Fibroblast of the aortic adventitia (primary cell): Measurements from ENCODE around the gene MAP4K2. TPM values are rescaled to one million over a fixed set of nuclear protein-coding genes. Genes with fewer than 3 reads are reported as not detected.

ENCODE experiments used
- DNase-seq: peaks from one replicate; pipeline ENCODE4 v3.0.0-alpha.2; 2010; ENCODE audit warnings: low read depth
- H3K4me3 ChIP-seq: 2 replicates; pipeline ENCODE4 v1.5.1; 2011; ENCODE audit warnings: low read depth, mild to moderate bottlenecking, control low read depth, low read length, moderate library complexity
- total RNA-seq: library from RNA; depleted of rRNA; stranded (reverse); fragments of >200 nt; gene quantifications from 2 replicates; pipeline ENCODE4 v1.2.3, GENCODE V29; 2012; ENCODE audit warnings: low replicate concordance
- TF ChIP-seq, protein P1 (sequence below): IDR thresholded peaks from 2 replicates; pipeline ENCODE4 v1.5.1; 2011; ENCODE audit warnings: mild to moderate bottlenecking, low read length, control low read depth, inconsistent platforms; ENCODE audit not compliant: insufficient read depth

MAP4K2 gene
- total RNA-seq, 1 donor, result 9.6 TPM

DNA sequence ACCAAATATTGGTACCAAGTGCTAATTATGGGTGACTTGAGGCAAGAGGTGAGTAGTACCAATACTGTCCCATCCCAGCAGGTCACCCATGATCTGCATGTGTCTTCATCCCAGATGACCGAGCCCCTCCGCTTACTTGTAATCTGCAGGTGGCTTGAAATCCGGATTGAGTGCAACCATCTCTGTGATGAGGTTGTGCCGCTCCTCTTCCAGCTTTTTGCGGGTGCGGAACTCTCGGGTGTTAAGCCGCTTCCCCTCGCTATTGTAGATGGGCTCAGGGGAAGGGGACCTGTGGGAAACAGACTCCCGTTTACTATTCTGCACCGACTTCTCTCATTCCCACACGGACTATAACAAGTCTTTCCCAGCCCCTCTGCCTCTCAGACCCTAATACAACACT is 32.9 kb downstream of the MAP4K2 start:
- no peak overlapping the region for H3K4me3 ChIP-seq
- DNase-seq, result no peak
- TF ChIP-seq, protein P1, sequence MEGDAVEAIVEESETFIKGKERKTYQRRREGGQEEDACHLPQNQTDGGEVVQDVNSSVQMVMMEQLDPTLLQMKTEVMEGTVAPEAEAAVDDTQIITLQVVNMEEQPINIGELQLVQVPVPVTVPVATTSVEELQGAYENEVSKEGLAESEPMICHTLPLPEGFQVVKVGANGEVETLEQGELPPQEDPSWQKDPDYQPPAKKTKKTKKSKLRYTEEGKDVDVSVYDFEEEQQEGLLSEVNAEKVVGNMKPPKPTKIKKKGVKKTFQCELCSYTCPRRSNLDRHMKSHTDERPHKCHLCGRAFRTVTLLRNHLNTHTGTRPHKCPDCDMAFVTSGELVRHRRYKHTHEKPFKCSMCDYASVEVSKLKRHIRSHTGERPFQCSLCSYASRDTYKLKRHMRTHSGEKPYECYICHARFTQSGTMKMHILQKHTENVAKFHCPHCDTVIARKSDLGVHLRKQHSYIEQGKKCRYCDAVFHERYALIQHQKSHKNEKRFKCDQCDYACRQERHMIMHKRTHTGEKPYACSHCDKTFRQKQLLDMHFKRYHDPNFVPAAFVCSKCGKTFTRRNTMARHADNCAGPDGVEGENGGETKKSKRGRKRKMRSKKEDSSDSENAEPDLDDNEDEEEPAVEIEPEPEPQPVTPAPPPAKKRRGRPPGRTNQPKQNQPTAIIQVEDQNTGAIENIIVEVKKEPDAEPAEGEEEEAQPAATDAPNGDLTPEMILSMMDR, result no peak

DNA sequence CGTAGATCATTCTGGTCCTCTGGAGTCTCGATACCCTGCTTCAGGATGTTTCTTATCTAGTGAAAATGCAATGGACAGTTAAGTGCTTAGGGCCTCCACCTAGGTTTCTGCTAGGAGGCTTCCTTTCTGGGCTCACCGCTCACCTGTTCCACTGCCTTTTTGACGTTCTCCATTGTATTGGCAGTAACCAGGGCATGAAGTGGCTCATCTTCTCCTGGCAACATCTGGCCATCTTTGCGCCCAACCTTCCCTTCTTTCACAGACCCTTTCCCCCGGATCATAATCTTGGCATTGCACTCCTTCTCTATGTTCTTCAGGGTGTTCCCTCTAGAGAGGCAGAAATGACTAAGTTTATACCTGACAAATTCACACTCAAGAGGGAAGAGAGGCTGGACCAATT is 33.7 kb downstream of the MAP4K2 start:
- TF ChIP-seq, protein P1, result no peak
- DNase-seq, result no peak
- H3K4me3 ChIP-seq, result no peak overlapping the region

DNA sequence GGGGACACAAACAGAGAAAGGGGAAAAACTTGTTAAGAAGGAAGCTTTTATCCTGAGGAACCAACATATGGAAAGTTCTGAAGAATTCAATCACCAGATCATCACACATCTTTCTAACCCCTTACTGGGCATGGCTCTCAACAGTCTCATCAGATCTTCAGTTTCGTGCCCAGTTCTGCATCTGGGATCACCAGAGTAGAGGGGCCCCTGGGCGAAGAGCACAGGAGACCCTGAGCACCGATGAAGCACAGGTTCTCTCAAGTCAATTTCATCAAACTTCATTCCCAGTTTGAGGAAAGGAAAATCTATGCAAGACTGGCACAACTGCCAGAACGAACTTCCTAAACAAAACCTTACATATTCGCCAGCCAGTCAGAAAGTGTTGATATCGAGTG is 34.7 kb downstream of the MAP4K2 start:
- TF ChIP-seq, protein P1, result no peak
- DNase-seq, result no peak
- no peak overlapping the region for H3K4me3 ChIP-seq

DNA sequence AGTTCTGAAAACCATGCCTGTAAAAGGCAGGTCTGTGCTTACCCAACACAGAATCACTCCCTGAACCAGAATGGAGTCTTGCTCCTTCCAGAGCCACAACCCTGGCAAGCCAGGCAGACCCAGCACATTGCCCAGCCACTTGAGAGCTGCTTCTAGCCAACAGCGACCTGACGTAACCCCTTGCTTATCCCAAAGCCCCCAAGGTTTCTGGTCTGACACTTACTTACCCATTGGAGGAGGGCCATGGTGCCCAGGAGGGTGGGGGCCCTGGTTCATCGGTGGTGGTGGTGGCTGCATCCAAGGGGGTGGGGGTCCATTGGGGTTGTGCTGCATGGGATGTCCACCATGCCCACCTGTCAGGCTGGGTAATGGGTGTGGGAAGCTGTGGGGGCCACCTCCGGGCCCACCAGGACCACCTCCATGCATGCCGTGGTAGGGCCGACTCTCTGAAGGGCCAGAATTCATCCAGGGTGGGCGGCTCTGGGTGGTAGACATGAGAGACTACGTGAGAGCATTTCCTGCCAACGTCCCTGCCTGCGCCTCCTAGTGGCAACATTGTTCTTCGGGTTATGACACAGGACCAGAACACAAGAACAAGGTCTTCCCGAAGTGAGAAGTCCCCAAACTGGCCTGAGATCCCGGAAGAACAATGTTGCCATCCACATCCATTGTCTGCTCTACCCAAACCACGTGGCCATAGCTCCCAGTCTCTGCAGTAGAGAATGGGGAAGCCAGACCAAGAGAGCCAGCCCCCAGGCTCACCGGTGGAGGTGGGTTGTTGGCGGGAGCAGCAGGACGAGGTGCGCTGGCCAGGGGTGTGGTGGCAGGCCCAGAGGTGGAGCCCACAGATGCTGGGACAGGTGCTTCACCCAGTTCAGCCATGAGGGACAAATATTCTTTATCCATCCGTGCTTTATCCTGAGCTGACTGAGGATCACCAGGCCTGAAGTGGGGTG is 35.4 kb downstream of the MAP4K2 start:
- TF ChIP-seq, protein P1, result peak; percentile 84
- DNase-seq, result peak; percentile 73
- H3K4me3 ChIP-seq, result no peak overlapping the region

DNA sequence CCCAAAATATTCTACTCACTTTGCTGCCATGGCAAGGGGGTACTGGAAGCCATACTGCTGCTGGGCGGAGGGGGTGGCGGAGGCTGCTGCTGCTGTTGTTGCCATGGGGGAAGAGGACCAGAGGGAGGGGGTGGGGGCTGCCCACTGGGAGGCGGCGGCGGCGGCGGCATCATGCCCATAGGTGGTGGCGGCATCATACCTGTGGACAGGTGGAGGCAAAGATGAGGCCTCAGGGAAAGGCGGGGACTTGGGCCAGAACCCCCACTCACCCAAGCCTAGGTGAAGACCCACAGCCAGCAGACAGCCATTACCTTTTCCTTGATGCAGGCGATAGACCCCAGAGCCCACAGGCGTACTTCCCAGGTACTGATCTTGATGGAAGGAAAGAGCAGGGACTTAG is 36.1 kb downstream of the MAP4K2 start:
- DNase-seq, result no peak
- H3K4me3 ChIP-seq, result no peak overlapping the region
- TF ChIP-seq, protein P1, result no peak

DNA sequence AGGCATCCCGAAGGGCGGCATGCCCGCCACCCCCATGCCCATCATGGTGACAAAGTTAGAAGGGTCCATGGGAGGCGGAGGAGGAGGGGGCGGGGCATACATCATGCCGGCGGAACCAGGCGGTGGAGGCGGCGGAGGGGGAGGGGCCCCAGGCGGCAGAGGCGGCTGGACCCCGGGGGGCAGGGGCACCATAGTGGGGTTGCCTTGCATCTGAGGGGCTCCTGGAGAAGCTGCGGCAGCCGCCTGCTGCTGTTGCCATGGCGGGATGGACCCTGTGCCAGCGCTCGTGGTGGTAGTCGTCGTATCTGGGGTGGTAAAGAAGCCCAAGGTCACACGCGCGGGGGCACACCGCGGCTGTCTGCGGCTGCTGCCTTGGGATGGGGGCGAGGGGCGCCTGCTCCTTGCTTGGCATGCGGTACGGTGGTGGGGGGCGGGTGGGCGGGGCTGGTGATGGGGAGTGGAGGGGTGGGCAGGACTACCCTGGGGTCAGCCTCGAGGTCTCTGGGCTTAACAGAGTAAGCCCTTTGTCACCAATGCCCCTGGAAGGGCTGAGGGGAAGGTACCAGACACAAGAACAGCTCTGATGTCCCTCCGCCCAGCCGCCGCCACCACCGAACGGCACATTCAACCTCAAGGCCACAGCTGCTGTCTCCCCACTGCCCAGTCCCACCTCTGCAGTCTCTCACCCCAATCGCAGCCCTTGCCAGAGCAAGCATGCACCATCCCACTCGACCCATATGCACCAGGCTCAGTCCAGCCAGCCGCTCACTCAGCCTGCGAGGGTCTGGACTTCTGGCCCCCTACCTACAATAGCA is 37.0 kb downstream of the MAP4K2 start:
- TF ChIP-seq, protein P1, result no peak
- no peak overlapping the region for H3K4me3 ChIP-seq
- DNase-seq, result no peak
